NB4 (cell line): ENCODE results near the gene SCAF8.

ENCODE experiments used
- MYC ChIP-seq: IDR thresholded peaks from 2 replicates; pipeline ENCODE4 v1.6.1; 2011; ENCODE audit warnings: low read depth, low read length
- POLR2A ChIP-seq: IDR thresholded peaks from 2 replicates; pipeline ENCODE4 v1.6.1; 2011; ENCODE audit warnings: mild to moderate bottlenecking; ENCODE audit not compliant: insufficient read length; ENCODE audit errors: extremely low read depth
- TF ChIP-seq, protein P1 (sequence below): IDR thresholded peaks from 2 replicates; pipeline ENCODE4 v1.6.1; 2011; ENCODE audit warnings: low read depth, low read length
- TF ChIP-seq, protein P2 (sequence below): IDR thresholded peaks from one replicate; pipeline ENCODE4 v1.5.1; 2012; ENCODE audit warnings: low read depth, low read length

DNA sequence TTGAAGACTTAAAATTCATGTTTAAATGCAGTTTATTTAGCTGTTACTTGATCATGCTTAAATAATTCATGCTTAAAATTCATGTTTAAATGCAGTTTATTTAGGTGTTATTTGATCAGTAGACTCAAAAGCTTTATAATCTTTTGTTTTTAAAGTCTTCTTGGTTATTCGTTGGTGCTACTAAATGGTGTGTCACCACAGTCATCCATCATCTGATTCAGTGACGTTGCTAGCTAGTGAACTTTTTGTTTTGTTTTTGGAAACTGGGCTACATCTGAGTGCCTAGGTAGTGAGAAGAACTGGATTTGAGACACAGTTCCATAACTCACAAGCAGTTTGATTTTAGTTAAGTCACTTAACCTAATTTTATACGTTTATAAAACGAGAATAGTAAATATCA lies 20.9 kb downstream of the SCAF8 start:
- TF ChIP-seq, protein P1, sequence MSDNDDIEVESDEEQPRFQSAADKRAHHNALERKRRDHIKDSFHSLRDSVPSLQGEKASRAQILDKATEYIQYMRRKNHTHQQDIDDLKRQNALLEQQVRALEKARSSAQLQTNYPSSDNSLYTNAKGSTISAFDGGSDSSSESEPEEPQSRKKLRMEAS = no peak
- TF ChIP-seq, protein P2, sequence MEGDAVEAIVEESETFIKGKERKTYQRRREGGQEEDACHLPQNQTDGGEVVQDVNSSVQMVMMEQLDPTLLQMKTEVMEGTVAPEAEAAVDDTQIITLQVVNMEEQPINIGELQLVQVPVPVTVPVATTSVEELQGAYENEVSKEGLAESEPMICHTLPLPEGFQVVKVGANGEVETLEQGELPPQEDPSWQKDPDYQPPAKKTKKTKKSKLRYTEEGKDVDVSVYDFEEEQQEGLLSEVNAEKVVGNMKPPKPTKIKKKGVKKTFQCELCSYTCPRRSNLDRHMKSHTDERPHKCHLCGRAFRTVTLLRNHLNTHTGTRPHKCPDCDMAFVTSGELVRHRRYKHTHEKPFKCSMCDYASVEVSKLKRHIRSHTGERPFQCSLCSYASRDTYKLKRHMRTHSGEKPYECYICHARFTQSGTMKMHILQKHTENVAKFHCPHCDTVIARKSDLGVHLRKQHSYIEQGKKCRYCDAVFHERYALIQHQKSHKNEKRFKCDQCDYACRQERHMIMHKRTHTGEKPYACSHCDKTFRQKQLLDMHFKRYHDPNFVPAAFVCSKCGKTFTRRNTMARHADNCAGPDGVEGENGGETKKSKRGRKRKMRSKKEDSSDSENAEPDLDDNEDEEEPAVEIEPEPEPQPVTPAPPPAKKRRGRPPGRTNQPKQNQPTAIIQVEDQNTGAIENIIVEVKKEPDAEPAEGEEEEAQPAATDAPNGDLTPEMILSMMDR = no peak
- no peak for TF ChIP-seq POLR2A
- TF ChIP-seq MYC = no peak
